Uterus (tissue), 4 donors: Measurements from ENCODE around the gene NUDT4. TPM values are rescaled to one million over a fixed set of nuclear protein-coding genes. Genes with fewer than 3 reads are reported as not detected.

Source experiments
- DNase-seq, 2 donors: peaks; one replicate each; pipeline ENCODE4 v3.0.0-alpha.2; 2019 to 2020
- H3K27ac ChIP-seq, 2 donors: fragments of 200-600 bp; sonication (generic); 1 replicate in 1 of 2; 2 replicates in 1 of 2; pipeline ENCODE4 v1.5.1; 2016 to 2018
- H3K27me3 ChIP-seq, 2 donors: fragments of 200-600 bp; sonication (generic); one replicate each; pipeline ENCODE4 v1.5.1; 2018 to 2019; ENCODE audit warnings: control low read depth in 1 of 2
- H3K36me3 ChIP-seq, 2 donors: fragments of 200-600 bp; sonication (generic); one replicate each; pipeline ENCODE4 v1.5.1; 2019; ENCODE audit warnings: control low read depth in 1 of 2
- H3K4me1 ChIP-seq, 2 donors: fragments of 200-600 bp; sonication (generic); one replicate each; pipeline ENCODE4 v1.5.1; 2018 to 2019; ENCODE audit warnings: control low read depth in 1 of 2
- H3K4me3 ChIP-seq, 2 donors: fragments of 200-600 bp; sonication (generic); 1 replicate in 1 of 2; 2 replicates in 1 of 2; pipeline ENCODE4 v1.5.1; 2018 to 2019; ENCODE audit warnings: mild to moderate bottlenecking in 1 of 2
- H3K9me3 ChIP-seq, 2 donors: fragments of 200-600 bp; sonication (generic); one replicate each; pipeline ENCODE4 v1.5.1; 2019; ENCODE audit warnings: control low read depth in 1 of 2
- CTCF ChIP-seq, 4 experiments: fragments of 200-600 bp in 2 of 4; fragments of 450-650 bp in 2 of 4; sonication (generic) in 2 of 4; IDR thresholded peaks; one replicate each; pipeline ENCODE4 v1.5.1; 2016 to 2019; ENCODE audit warnings: antibody characterized with exemption in 4 of 4, mild to moderate bottlenecking in 2 of 4, moderate library complexity in 1 of 4
- POLR2A ChIP-seq, 2 donors: fragments of 450-650 bp; IDR thresholded peaks; one replicate each; pipeline ENCODE4 v1.6.1; 2016; ENCODE audit warnings: antibody characterized with exemption in 2 of 2, mild to moderate bottlenecking in 1 of 2, moderate library complexity in 1 of 2
- intact Hi-C: fragments of 100-400 bp; cut with DNase I; formaldehyde crosslinking; loops from one replicate; pipeline ENCODE4 v1.15.1; 2023; ENCODE audit warnings: low total_unique reads
- total RNA-seq, 4 donors: library from RNA; depleted of rRNA in 3 of 4; stranded (reverse); fragments of >200 nt in 3 of 4; gene quantifications; one replicate each; pipeline versions ENCODE4 v1.1.0 to v1.2.4, GENCODE V29; 2014 to 2023
- donor health status: DM: yes; HTN: yes; CAD: no.

The NUDT4 gene
- total RNA-seq, 4 donors from 2014 or later: 15.1 to 107 (median 52.8) TPM

DNA sequence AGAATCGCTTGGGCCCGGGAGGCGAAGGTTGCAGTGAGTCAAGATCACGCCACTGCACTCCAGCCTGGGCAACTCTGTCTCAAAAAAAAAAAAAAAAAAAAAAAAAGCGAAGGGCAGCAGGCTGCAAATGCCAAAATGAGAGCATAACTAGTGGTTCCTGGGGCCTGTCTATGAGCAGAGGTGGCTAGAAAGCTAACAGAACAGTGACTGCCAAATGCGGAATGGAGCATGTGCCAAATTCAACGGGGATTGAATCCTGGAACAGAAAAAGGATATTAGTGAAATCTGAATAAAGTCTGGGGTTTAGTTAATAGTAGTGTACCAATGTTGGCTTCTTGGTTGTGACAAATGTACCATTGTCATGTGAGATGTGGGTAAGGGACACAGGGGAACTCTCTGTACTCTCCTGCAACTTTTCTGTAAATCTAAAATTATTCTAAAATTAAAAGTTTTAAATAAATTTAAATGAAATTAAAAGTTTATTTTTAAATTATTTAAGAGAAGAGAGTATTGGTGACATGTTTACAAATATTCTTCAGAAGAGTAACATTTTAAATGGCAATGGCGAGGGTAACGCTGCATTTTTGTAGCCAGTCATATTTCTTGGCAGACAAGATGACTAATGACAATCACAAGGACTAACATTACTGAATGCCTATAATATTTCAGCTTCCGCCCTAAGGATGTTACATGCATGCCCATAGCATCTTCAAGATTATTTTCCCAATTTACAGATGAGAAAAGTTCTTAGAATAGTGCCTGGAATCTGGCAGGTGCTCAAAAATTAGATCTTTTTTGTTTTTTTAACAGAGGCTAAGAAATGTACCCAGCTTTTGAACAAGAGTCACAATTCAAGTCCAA, 28.9 kb upstream of the NUDT4 start:
- H3K27ac ChIP-seq: no peak overlapping the region
- H3K9me3 ChIP-seq: no peaks in the 10 kb centered on the region
- H3K4me1 ChIP-seq: no peaks in the 10 kb centered on the region
- no peak overlapping the region for H3K4me3 ChIP-seq
- H3K27me3 ChIP-seq: no peaks in the 10 kb centered on the region
- DNase-seq: no peak
- TF ChIP-seq POLR2A (IDR thresholded peaks at IDR 0.05): no peak
- TF ChIP-seq CTCF (IDR thresholded peaks at IDR 0.05): no peak
- H3K36me3 ChIP-seq: no peaks in the 10 kb centered on the region
- intact Hi-C loops: no loop called here

DNA sequence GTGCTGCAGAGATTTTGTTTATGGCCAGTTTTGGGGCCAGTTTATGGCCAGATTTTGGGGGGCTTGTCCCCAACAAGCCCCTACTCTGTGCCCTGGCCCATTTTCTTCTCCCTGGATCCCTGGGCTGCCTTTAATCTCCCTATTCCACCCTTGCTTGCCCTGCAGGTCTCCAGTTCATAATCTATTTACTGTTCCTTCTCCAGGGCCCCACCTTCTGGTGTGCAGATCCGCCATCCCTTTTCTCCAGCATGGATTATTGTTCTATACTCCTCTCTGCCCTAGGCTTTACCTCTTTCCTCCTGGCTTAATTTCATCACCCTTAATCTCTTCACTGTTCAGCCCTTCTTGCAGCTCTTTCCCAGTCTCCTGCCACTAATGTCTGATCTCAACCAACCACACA, 26.0 kb upstream of the NUDT4 start:
- H3K9me3 ChIP-seq: no peaks in the 10 kb centered on the region
- no peak overlapping the region for H3K4me3 ChIP-seq
- H3K27ac ChIP-seq: no peak overlapping the region
- DNase-seq: no peak
- H3K27me3 ChIP-seq: no peaks in the 10 kb centered on the region
- intact Hi-C loops: no loop called here
- H3K36me3 ChIP-seq: no peaks in the 10 kb centered on the region
- TF ChIP-seq CTCF (IDR thresholded peaks at IDR 0.05): no peak
- no peak for TF ChIP-seq POLR2A (IDR thresholded peaks at IDR 0.05)
- H3K4me1 ChIP-seq: no peaks in the 10 kb centered on the region

- intact Hi-C loops: no loop called here
- H3K4me3 ChIP-seq: no peak overlapping the region
- H3K9me3 ChIP-seq: no peaks in the 10 kb centered on the region
- H3K4me1 ChIP-seq: no peaks in the 10 kb centered on the region
- no peaks in the 10 kb centered on the region for H3K27me3 ChIP-seq
- TF ChIP-seq CTCF (IDR thresholded peaks at IDR 0.05) (no peak), POLR2A (IDR thresholded peaks at IDR 0.05) (no peak)
- H3K27ac ChIP-seq: no peak overlapping the region
- DNase-seq: no peak
- no peaks in the 10 kb centered on the region for H3K36me3 ChIP-seq
Measured at GRCh38 chr12:93352321-93352720, 25.4 kb upstream of the NUDT4 start.

DNA sequence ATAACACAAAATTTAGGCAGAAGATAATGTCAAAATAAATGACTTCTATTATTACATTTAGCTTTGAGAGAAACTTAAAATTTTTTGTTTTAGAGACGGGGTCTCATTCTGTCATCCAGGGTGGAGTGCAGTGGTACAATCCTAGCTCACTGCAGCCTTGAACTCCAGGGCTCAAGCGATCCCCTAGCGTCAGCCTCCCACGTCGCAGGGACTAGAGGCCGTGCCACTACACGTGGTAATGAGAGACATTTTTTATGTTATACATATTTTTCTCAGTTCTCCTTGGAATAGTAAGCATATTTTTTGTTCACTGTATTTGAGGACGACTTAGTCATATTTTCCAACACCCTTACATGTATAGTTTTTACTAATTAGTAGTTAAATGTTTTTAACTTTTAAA, 21.5 kb upstream of the NUDT4 start:
- no peaks in the 10 kb centered on the region for H3K4me1 ChIP-seq
- intact Hi-C loops: no loop called here
- no peak for DNase-seq
- no peaks in the 10 kb centered on the region for H3K27me3 ChIP-seq
- TF ChIP-seq CTCF (IDR thresholded peaks at IDR 0.05) (no peak), POLR2A (IDR thresholded peaks at IDR 0.05) (no peak)
- H3K9me3 ChIP-seq: no peaks in the 10 kb centered on the region
- no peak overlapping the region for H3K27ac ChIP-seq
- no peak overlapping the region for H3K4me3 ChIP-seq
- no peaks in the 10 kb centered on the region for H3K36me3 ChIP-seq

DNA sequence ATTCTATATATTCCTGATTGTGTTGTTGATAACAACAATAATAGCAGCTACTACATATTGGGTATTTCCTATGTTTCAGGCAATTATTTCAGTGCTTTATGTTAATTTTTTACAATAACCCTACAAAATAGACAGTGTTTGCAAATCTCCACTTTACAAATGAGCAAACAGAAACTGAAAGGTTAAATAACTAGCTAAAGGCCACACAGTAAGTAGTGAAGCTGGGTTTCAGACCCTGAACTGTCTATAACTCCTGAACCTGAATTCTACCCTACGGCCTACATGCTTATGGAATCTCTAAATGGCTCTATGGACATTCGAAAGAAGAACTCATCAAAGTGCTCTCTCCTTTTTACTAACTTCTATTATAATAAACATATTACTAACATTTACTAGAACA, 19.7 kb upstream of the NUDT4 start:
- no peaks in the 10 kb centered on the region for H3K9me3 ChIP-seq
- H3K4me1 ChIP-seq: no peaks in the 10 kb centered on the region
- intact Hi-C loops: no loop called here
- DNase-seq: no peak
- H3K27me3 ChIP-seq: no peaks in the 10 kb centered on the region
- TF ChIP-seq POLR2A (IDR thresholded peaks at IDR 0.05) (no peak), CTCF (IDR thresholded peaks at IDR 0.05) (no peak)
- no peak overlapping the region for H3K27ac ChIP-seq
- no peaks in the 10 kb centered on the region for H3K36me3 ChIP-seq
- H3K4me3 ChIP-seq: no peak overlapping the region
